ENCODE measurements around the gene ARL5C.

DNA sequence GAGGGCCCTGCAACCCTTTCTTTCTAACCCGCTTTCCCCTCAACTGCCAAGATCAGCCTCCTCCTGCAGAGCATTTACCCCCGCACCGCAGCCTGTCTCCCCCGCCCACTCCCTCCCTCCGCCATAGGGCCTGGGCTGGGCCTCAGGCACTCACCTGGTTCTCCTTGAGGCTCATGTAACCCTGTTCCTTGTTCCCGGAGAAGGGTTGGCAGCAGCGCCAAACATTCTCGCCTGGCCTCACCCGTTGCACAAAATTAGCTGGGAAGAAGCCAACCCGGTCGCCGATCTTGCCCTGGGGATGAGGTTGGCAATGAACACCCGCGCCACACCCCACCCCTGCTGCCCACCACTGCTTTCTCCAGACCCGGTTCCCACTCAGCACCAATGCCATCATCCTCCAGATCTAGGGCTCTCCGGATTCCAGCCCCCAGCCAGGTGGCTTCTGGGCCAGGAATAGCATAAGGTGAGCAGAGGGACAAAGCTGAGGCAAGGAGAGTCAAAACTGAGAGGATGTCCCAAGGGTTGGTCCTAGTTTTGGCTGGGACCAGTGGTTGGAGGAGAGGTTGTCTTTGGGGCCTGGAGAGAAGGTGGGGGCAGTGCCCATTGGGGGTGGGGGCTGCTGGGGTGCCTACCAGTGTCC, 47.0 kb upstream of the ARL5C start:
- TF ChIP-seq EZH2 (IDR thresholded peaks at IDR 0.05; ENCODE audit: insufficient read depth, poor library complexity, severe bottlenecking) = no peak
- no peak for TF ChIP-seq EZH2phosphoT487 (IDR thresholded peaks at IDR 0.05; ENCODE audit: insufficient read depth, low read depth)
